HG02763 (cell line): ENCODE data around the gene TMA7B.
A peak's percentile ranks its signal among the peaks of the same experiment; 100 is the strongest.
"Not testable (repeated sequence)": the region's sequence is repeated elsewhere in the genome, so short reads cannot be mapped to it uniquely, and the experiment has no call there.

Experiments used
- ATAC-seq: cut with Tn5 transposase; IDR thresholded peaks from one replicate; pipeline ENCODE4 v1.9.1; 2021; ENCODE audit warnings: mild to moderate bottlenecking, moderate library complexity; ENCODE audit not compliant: unreplicated experiment

Gene TMA7B

GRCh38 chr22:39951603-39952293 lies 8.4 kb upstream of the TMA7B start:
- ATAC-seq = not testable (repeated sequence)

DNA sequence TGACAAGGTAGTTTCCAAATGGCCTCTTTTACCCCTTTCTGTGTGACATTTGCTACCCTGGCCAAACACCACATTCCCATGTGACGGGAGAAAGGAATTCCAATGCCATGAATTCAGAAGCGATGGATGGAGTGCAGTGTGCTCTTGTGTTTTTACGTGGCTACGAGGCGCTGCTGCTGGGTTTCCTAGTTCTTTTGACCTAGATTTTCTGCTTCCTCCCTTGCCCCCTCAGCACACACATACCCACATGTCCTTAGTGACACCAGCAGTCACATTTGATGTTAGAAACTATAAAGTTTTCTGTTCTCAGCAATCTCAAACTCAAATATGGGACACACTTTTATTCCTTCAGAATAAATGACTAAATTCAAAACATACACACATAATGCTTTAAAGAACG lies 7.8 kb upstream of the TMA7B start:
- no peak for ATAC-seq

DNA sequence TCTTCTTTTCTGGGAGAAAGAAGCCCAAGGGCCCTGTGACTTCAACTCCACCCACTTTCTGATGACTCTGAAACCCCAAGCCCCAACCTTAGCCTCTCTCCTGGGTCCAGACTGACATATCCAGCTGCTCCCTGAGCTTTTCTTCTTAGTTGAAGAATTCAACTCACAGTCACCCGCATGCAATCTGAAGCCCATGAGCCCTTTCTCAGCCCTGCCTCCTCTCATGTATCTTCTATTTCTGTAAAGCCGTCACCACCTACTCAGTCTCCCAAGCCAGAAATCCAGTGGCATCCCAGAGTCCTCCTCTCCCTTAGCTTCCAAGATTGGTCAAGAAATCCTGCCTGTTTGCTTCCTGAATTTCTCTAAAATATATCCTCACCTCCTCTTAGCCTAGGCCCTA lies 7.1 kb upstream of the TMA7B start:
- ATAC-seq = no peak

GRCh38 chr22:39954584-39955055 lies 5.6 kb upstream of the TMA7B start:
- no peak for ATAC-seq

DNA sequence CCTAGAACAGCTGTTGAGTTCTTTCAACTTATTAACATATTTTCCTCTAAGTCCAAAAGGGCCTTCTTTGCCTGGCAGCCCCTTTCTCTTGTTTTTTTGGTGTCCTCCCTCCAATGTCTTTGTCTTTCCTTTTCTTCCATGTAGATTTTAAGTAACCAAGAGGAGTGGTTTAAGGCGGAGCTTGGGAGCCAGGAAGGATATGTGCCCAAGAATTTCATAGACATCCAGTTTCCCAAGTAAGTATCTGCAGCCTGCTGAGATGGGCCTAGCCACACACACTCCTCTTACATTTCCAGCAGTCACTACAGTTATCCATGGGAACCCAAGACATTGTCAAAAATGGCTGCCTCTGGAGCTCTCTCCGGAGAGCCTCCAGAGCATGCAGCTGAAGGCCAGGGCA lies 4.5 kb upstream of the TMA7B start:
- ATAC-seq = no peak

GRCh38 chr22:39956932-39957664 lies 3.1 kb upstream of the TMA7B start:
- ATAC-seq = no peak

DNA sequence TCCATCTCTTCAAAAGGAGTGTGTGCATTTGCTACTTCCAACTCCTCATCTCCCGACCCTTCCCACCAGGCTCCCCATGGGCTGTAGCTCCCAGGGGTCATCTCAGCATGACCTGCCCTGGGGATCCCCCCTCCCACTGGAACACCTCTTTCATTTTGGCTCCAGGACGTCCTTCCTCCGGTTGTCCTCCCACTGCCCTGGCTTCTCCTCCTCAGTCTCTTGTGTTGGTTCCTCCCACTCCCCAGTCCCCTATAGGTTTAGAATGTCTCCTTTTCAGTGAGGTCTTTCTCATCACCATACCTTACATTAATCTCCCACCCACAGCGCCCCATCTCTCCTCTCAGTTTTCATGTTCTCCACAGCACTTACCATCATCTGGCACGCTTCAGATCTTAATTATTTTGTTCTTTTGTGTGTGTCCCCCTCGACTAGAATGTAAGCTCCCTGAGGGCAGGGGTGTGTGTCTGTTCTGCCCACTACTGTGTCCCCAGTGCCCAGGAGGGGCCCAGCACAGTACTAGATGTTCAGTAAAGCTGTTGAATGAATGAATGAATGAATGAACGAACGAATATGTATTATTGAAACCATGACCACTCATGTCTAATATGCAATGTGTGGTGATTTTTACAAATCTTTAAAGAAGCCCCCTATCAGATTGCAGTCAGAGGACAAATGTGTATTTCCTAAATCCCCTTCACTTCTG lies 2.0 kb upstream of the TMA7B start:
- ATAC-seq = no peak

DNA sequence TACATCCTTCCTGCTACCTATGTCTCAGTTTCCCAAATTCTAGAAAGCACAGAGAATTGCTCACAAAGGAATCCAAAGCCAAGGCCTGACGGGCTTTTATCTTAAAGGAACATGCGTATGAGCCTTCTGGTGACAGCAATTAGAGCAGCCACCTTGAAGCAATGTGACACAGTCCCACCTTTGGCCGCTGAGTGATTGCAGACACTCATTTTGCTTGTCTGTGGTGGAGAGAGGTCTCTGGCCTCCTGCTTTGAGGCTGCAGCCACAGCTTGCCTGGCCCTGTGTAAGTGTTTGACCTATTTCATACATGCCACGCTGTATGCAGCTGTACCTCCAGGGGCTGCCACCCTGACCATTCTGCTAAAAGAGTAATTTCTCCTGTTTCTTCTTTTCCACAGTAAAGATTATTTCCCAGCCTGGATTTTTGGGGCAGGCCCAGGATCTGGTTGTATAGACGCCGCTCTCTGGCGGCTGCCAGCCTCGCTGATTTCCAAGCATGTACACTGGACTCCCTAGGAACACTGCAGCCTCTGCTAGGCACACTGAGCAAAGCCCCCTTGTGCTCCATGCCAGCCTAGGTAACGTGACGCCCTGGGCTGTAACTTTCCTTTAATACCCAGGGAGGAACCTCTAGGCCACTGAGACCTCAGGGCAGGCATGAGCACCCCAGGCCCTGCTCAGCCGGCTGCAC lies 1.1 kb upstream of the TMA7B start:
- ATAC-seq = no peak

DNA sequence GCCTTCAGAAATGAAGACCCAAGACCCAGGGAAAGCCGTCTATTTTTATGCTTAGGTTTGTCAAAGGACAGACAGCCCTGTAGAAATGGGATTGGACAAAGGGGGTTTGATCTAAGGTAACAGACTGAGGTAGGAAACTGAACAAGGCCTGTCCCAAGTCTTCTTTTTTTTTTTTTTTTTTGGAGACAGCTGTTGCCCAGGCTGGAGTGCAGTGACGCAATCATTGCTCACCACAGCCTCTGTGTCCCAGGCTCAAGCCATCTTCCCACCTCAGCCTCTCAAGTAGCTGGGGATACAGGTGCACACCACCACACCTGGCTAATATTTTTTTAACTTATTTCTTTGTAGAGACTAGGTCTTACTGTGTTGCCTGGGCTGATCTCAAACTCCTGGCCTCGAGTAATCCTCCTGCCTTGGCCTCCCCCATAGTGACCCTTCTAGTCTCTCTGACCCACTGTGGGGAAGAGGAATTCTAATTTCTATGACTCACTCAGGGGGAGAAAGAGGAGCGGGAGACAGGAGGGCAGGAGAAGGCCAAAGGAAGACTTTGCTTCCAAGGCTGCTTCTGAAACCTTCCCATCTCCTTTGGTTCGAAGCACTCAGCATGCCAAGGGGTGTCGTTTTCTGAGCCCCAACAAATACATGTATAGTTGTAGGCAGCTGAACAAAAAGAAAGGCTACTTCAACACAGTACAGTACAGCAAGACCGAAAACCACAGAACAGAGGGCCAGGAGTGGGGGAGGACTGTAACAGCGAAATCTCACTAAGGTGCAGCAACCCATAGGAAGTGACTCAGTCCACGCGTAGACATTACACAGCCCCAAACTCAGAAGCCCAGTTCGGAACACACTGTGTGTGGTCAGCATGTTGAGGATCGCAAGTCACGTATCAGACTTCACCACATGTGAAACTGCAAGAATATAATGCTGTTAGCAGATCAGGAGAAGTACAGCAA lies 872 bp downstream of the TMA7B start:
- peak; percentile 65 for ATAC-seq

- no peak for ATAC-seq
These were observed 1.9 kb downstream of the TMA7B start for GRCh38 chr22:39962071-39962470.

GRCh38 chr22:39965748-39966147 lies 5.6 kb downstream of the TMA7B start:
- no peak for ATAC-seq

GRCh38 chr22:39966470-39966869 lies 6.3 kb downstream of the TMA7B start:
- no peak for ATAC-seq

GRCh38 chr22:39967103-39967829 lies 7.1 kb downstream of the TMA7B start:
- ATAC-seq = no peak

DNA sequence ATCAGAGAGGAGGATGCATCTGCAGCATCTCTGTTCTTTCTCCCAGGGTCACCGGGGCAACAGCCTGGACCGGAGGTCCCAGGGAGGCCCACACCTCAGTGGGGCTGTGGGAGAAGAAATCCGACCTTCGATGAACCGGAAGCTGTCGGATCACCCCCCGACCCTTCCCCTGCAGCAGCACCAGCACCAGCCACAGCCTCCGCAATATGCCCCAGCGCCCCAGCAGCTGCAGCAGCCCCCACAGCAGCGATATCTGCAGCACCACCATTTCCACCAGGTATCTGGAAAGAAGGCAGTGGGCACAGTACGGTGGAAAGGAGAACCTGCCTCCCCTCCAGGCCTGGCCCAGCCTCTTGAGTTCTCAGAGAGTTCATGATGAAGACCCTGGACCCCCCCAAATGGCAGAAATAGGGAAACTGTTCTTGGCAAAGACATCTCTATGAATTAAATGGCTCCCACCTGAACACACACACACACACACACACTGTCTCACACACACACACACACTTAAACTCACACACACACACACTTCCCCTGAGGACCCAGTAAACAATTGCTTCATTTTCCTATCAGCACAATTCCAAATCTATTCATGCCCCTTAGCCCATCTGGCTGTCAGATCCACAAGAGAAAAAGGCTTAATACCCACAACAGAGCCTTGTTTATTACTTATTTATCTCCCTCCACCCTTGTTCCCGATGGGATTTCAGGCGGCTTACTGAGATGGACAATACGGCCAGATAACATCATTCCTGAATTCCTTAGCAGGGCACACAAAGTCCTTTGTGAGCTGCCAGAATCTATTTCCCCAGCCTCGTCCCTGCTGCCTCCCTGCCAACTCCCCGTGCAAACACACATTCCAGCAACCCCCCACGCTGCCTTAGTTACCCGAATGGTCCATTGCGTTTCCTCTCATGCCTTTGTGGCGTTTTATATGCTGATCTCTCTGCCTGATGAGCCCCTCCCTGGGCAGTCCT lies 8.1 kb downstream of the TMA7B start:
- no peak for ATAC-seq

- ATAC-seq = no peak
These were observed 10.5 kb downstream of the TMA7B start for GRCh38 chr22:39970742-39971141.

DNA sequence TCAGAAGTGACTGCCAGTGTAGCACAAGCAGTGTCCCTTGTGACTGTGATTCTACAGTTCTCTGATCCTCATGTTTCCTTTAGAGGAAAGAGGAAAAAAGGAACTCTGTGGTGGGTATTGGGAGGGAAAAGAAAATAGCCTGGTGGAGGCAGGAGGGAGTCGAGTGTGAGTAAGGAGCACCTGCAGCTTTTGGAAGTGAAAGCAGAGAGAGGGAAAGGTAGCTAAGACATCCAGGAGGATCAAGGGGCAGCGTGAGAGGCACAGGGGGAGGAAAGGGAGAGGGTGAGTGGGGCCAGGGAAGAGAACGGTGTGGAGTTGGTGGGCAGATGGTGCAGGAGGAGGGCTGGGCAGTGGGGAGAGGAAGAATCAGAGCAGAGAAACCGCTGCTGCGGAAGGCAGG lies 12.4 kb downstream of the TMA7B start:
- no peak for ATAC-seq

GRCh38 chr22:39973656-39974055 lies 13.5 kb downstream of the TMA7B start:
- ATAC-seq = no peak

DNA sequence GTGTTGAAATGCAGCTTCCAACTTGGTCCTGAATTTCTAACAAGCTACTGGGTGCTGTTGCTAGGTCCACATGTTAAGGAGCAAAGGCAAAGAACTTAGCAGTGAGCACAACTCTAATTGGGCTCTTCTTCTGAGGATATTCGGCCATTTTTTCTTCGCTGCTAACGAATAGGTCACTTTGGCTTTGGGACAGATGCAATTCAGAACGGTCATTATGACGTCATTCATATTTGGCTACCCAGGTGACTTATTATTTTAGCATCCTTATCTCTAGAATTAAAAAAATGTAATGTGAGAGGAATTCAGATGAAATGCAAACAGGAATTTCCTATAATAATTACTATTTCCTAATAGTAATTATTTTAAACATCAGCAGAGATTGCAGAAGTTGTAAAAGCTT lies 13.9 kb downstream of the TMA7B start:
- ATAC-seq = no peak
